C4-2B (cell line): ENCODE data around the gene AGPAT4.

Experiments
- CTCF ChIP-seq: fragments of 450-650 bp; conservative IDR thresholded peaks from 2 replicates; pipeline ENCODE4 v1.5.1; 2017; ENCODE audit warnings: mild to moderate bottlenecking
- ZFX ChIP-seq: fragments of 450-650 bp; IDR thresholded peaks from 2 replicates; pipeline ENCODE4 v1.6.1; 2017

GRCh38 chr6:161265554-161265953 lies 8.3 kb downstream of the AGPAT4 start:
- TF ChIP-seq CTCF (no peak), ZFX (no peak)
